K562 (cell line): ENCODE data around the gene TOR1B. TPM values are rescaled to one million over a fixed set of nuclear protein-coding genes. Genes with fewer than 3 reads are reported as not detected.
A peak's percentile ranks its signal among the peaks of the same experiment; 100 is the strongest.

Experiments used
- CHCHD3 ChIP-seq: fragments of 250-450 bp; sonication (Bioruptor Pico); IDR thresholded peaks from 2 replicates; pipeline ENCODE4 v2.1.2; 2022; ENCODE audit warnings: mild to moderate bottlenecking
- CHD7 ChIP-seq: fragments of 200-600 bp; sonication (generic); IDR thresholded peaks from one replicate; pipeline ENCODE4 v1.6.1; 2012; ENCODE audit warnings: mild to moderate bottlenecking, low read depth, low read length, inconsistent platforms
- DDX20 ChIP-seq: fragments of 450-650 bp; IDR thresholded peaks from 2 replicates; pipeline ENCODE4 v1.6.1; 2016; ENCODE audit warnings: missing genetic modification characterization, low read depth, mild to moderate bottlenecking, missing compliant biosample characterization, moderate library complexity
- GATA2 ChIP-seq: sonication (generic); formaldehyde crosslinking; IDR thresholded peaks from 2 replicates; pipeline ENCODE4 v1.4.0; 2020; ENCODE audit warnings: mild to moderate bottlenecking, missing genetic modification reagents
- KLF16 ChIP-seq: IDR thresholded peaks from 2 replicates; pipeline ENCODE4 v1.6.1; 2016; ENCODE audit warnings: antibody characterized with exemption
- MED1 ChIP-seq: sonication (generic); formaldehyde crosslinking; IDR thresholded peaks from 2 replicates; pipeline ENCODE4 v1.8.1; 2023; ENCODE audit warnings: missing genetic modification reagents, borderline replicate concordance
- NFIX ChIP-seq: fragments of 250-450 bp; sonication (Bioruptor Pico); IDR thresholded peaks from 2 replicates; pipeline ENCODE4 v1.4.0; 2020; ENCODE audit warnings: low read depth, mild to moderate bottlenecking, moderate library complexity
- NR4A1 ChIP-seq, 2 experiments: fragments of 250-450 bp in 1 of 2; fragments of 450-650 bp in 1 of 2; sonication (Bioruptor Pico) in 1 of 2; IDR thresholded peaks; 2 replicates each; pipeline versions ENCODE4 v1.4.0 to v1.6.1; 2016 to 2020; ENCODE audit warnings: mild to moderate bottlenecking in 2 of 2, missing compliant biosample characterization in 1 of 2, missing genetic modification characterization in 1 of 2, moderate library complexity in 1 of 2
- RB1 ChIP-seq: fragments of 450-650 bp; IDR thresholded peaks from 2 replicates; pipeline ENCODE4 v1.6.1; 2017; ENCODE audit warnings: low read depth, mild to moderate bottlenecking
- SAFB ChIP-seq: fragments of 200-400 bp; formaldehyde crosslinking; IDR thresholded peaks from 2 replicates; pipeline ENCODE4 v1.6.1; 2017; ENCODE audit warnings: low read depth, low read length, borderline replicate concordance
- SAP30 ChIP-seq: fragments of 200-600 bp; sonication (generic); IDR thresholded peaks from 2 replicates; pipeline ENCODE4 v1.6.1; 2012; ENCODE audit warnings: borderline replicate concordance, low read depth, mild to moderate bottlenecking, moderate library complexity, low read length, control low read depth, inconsistent platforms; ENCODE audit not compliant: insufficient read depth, poor library complexity, severe bottlenecking
- TAL1 ChIP-seq: fragments of 450-650 bp; IDR thresholded peaks from 2 replicates; pipeline ENCODE4 v1.6.1; 2016; ENCODE audit warnings: mild to moderate bottlenecking
- ZNF140 ChIP-seq: fragments of 250-450 bp; sonication (Bioruptor Pico); IDR thresholded peaks from 2 replicates; pipeline ENCODE4 v1.8.0; 2021; ENCODE audit warnings: moderate library complexity, mild to moderate bottlenecking, inconsistent platforms
- polyA plus RNA-seq, 8 experiments: library from polyadenylated mRNA; depleted of rRNA in 4 of 8; stranded (reverse) in 5 of 8; unstranded in 3 of 8; fragments of >200 nt; fragmentation: Nextera tagmentation in 2 of 8; fragmentation: Illumina TruSeq in 1 of 8; extraction: Ambion mirVana in 2 of 8; extraction: Trizol in 1 of 8; gene quantifications; 2 replicates each; pipeline versions ENCODE4 v1.2.1 to v1.2.3, GENCODE V29; 2011 to 2014; ENCODE audit warnings: inconsistent platforms in 1 of 8, missing spikeins in 1 of 8
- total RNA-seq, 7 experiments: library from RNA; depleted of rRNA in 6 of 7; stranded (reverse); fragments of >200 nt in 6 of 7; fragmentation: Illumina TruSeq in 2 of 7; extraction: Trizol in 2 of 7; gene quantifications; 2 replicates each; pipeline versions ENCODE4 v1.2.1 to v1.2.3, GENCODE V29; 2011 to 2021; ENCODE audit warnings: low replicate concordance in 1 of 7
- TF ChIP-seq, protein P1 (sequence below): sonication (generic); formaldehyde crosslinking; IDR thresholded peaks from 2 replicates; pipeline ENCODE4 v1.8.0; 2022; ENCODE audit warnings: mild to moderate bottlenecking, missing genetic modification reagents

The TOR1B gene
- total and polyA plus RNA-seq, 9 of the 15 experiments (the other 6 are each of a cell fraction or from before 2014, with no cell fraction given) = 4.2 to 36.5 (median 24.6) TPM

DNA sequence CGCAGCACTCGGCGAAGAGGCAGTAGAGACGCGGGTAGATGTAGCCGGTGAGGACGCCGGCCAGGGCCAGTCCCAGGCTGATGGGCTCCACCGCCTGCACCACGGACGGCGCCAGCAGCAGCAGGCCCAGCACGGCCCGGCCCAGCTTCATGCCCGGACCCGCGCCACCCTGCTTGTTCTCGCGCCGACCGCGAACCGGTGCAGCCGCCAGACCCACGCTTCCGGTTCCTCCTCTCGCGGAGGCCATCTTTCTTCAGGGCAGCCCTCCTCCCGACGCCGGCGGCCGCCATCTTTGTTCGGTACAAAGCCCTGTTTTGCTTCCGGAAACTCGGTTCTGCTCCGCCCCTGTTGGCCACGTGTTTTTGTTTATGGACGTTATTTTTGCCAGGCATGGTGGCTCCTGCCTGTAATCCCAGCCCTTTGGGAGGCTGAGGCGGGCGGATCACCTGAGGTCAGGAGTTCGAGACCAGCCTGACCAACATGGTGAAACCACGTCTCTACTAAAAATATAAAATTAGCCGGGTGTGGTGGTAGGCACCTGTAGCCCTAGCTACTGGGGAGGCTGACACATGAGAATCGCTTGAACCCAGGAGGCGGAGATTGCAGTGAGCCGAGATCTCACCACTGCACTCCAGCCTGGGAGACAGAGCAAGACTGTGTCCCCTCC lies 21.1 kb downstream of the TOR1B start, which contains the start of gene TOR1A (continued):
- TF ChIP-seq CHD7 (no peak), RB1 (peak; percentile 92), MED1 (CRISPR knock-in tag) (no peak), ZNF140 (CRISPR knock-in tag) (no peak), KLF16 (no peak), TAL1 (0 out of 2 replicates have a peak, but pooled peaks have one; percentile 5), GATA2 (CRISPR knock-in tag) (no peak), DDX20 (tag) (no peak), CHCHD3 (no peak), NR4A1 (CRISPR knock-in tag; IDR thresholded peaks at IDR 0.05) (peak; percentile 89; the same call in 1 of the 2 replicates), NR4A1 (tag; IDR thresholded peaks at IDR 0.05) (peak; percentile 81; the same call in 1 of the 2 replicates), NFIX (no peak), SAP30 (peak; percentile 98), SAFB (no peak)
- TF ChIP-seq, protein P1, sequence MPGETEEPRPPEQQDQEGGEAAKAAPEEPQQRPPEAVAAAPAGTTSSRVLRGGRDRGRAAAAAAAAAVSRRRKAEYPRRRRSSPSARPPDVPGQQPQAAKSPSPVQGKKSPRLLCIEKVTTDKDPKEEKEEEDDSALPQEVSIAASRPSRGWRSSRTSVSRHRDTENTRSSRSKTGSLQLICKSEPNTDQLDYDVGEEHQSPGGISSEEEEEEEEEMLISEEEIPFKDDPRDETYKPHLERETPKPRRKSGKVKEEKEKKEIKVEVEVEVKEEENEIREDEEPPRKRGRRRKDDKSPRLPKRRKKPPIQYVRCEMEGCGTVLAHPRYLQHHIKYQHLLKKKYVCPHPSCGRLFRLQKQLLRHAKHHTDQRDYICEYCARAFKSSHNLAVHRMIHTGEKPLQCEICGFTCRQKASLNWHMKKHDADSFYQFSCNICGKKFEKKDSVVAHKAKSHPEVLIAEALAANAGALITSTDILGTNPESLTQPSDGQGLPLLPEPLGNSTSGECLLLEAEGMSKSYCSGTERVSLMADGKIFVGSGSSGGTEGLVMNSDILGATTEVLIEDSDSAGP (CRISPR knock-in tag) = peak; percentile 64; the same call in 1 of the 2 replicates
